RWPE1 (cell line): ENCODE data around the gene ANTXR1.

Experiments
- CTCF ChIA-PET: fragments of 350-600 bp; sonication (Branson Sonifier 250); formaldehyde crosslinking; extraction: SDS; loops from one replicate; lab custom pipeline; 2021; lab: Yijun Ruan, JAX
- POLR2A ChIA-PET: fragments of 400-600 bp; formaldehyde crosslinking; extraction: SDS; loops from one replicate; lab custom pipeline; 2020; ENCODE audit warnings: antibody characterized with exemption; ENCODE audit not compliant: low non-redundant PET; lab: Yijun Ruan, JAX
- DNase-seq: peaks from one replicate; pipeline ENCODE4 v3.0.0; 2012; ENCODE audit warnings: low spot score
- H3K27ac ChIP-seq: fragments of 450-650 bp; 2 replicates; pipeline ENCODE4 v1.5.1; 2017
- CTCF ChIP-seq: fragments of 450-650 bp; conservative IDR thresholded peaks from 2 replicates; pipeline ENCODE4 v1.5.1; 2017; ENCODE audit warnings: low read depth, mild to moderate bottlenecking

ANTXR1 gene

GRCh38 chr2:69177063-69177771 lies 164.2 kb downstream of the ANTXR1 start:
- DNase-seq, result no peak
- H3K27ac ChIP-seq, result peak overlapping the region; percentile 89
- CTCF ChIA-PET, result interaction anchor here (0.7 to 1.0 kb wide), 2 partner anchors 10 to 130 kb away, joined by 3 to 4 read pairs; no protein-coding TSS in a partner anchor
- POLR2A ChIA-PET, result no interaction called here
- TF ChIP-seq CTCF, result no peak

- ChIA-PET POLR2A (no interaction called here), CTCF (interaction anchor here (0.6 to 1.0 kb wide), 2 partner anchors 103 to 129 kb away, joined by 3 read pairs; no protein-coding TSS in a partner anchor)
- DNase-seq, result peak; percentile 86
- no peak for TF ChIP-seq CTCF
- H3K27ac ChIP-seq, result peak overlapping the region; percentile 89
These were observed 165.0 kb downstream of the ANTXR1 start for GRCh38 chr2:69177785-69178636.

- CTCF ChIA-PET, result no interaction called here
- no peak for TF ChIP-seq CTCF
- peak overlapping the region; percentile 89 for H3K27ac ChIP-seq
- POLR2A ChIA-PET, result no interaction called here
- DNase-seq, result no peak
These were observed 165.8 kb downstream of the ANTXR1 start for GRCh38 chr2:69178756-69179155.

- ChIA-PET CTCF (no interaction called here), POLR2A (no interaction called here)
- no peak for DNase-seq
- no peak for TF ChIP-seq CTCF
- H3K27ac ChIP-seq, result no peak overlapping the region
These were observed 167.2 kb downstream of the ANTXR1 start for GRCh38 chr2:69180227-69180626.

GRCh38 chr2:69180974-69181373 lies 168.0 kb downstream of the ANTXR1 start:
- TF ChIP-seq CTCF, result no peak
- no peak for DNase-seq
- peak overlapping the region; percentile 45 for H3K27ac ChIP-seq
- ChIA-PET CTCF (no interaction called here), POLR2A (interaction anchor here (0.6 kb wide), 1 partner anchor 32 kb away, joined by 3 read pairs; no protein-coding TSS in a partner anchor)

GRCh38 chr2:69181806-69182427 lies 168.9 kb downstream of the ANTXR1 start:
- POLR2A ChIA-PET, result no interaction called here
- H3K27ac ChIP-seq, result no peak overlapping the region
- CTCF ChIA-PET, result no interaction called here

More at GRCh38 chr2:69181806-69182427, 168.9 kb downstream of the ANTXR1 start:
- no peak for TF ChIP-seq CTCF
- no peak for DNase-seq
